ENCODE results near the gene LRP11. TPM values are rescaled to one million over a fixed set of nuclear protein-coding genes. Genes with fewer than 3 reads are reported as not detected.
A peak's percentile ranks its signal among the peaks of the same experiment; 100 is the strongest.
"Not testable (repeated sequence)": the region's sequence is repeated elsewhere in the genome, so short reads cannot be mapped to it uniquely, and the experiment has no call there.

Gene LRP11
- total and polyA plus RNA-seq, 10 of the 15 experiments (the other 5 are each of a cell fraction or from before 2014, with no cell fraction given) = under 0.01 to 0.23 (median 0.03) TPM; not detected in 6

DNA sequence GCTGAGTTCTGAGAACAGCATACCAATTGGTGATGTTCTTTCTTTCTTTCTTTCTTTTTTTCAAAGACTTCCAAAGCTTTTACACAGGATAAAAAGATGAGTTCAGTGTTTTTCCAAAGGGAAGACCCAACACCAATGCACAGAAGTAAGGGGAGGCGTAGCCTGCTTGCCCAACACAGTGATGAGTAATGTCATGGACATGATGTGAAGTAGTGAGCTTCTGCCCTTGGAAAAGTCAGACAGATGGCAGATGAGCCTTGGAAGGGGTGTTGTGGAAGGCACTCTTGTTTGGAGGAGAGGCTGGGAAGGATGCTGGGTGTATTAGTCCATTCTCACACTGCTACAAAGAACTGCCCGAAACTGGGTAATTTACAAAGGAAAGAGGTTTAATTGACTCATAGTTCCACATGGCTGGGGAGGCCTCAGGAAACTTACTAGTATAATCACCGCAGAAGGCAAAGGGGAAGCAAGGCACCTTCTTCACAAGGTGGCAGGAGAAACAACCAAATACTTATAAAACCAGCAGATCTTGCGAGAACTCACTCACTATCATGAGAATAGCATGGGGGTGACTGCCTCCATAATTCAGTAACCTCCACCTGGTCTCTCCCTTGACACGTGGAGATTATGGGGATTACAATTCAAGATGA, 12.6 kb downstream of the LRP11 start:
- intact Hi-C loops (cut with micrococcal nuclease; ENCODE audit: unreplicated experiment) (no loop called here), in situ Hi-C loops (cut with MboI) (no loop called here)
- H3K9ac ChIP-seq (ENCODE audit: control insufficient read depth, insufficient read depth, low read length) = no peak overlapping the region
- H3K4me3 ChIP-seq = no peak overlapping the region
- ChIA-PET CTCF (no interaction called here), SMC1A (ENCODE audit: uncharacterized antibody, unreplicated experiment) (interaction anchor here (0.6 kb wide), 1 partner anchor 552 kb away, joined by 3 read pairs; no protein-coding TSS in a partner anchor), POLR2A (no interaction called here), RAD21 (ENCODE audit: unreplicated experiment) (no interaction called here)
- peak overlapping the region; percentile 30; the same call in 1 of the 2 replicates for H3K4me2 ChIP-seq (ENCODE audit: control insufficient read depth, insufficient read depth)
- no peaks in the 10 kb centered on the region for H3K79me2 ChIP-seq (ENCODE audit: control insufficient read depth, insufficient read depth, low read length)
- H2AFZ ChIP-seq (ENCODE audit: control insufficient read depth, low read depth, low read length) = no peak overlapping the region
- no peaks in the 10 kb centered on the region for H3K36me3 ChIP-seq (ENCODE audit: control insufficient read depth in 2 of 2, insufficient read depth in 2 of 2, low read length in 1 of 2)
- peaks cover 7% of the 10 kb centered on the region for H3K4me1 ChIP-seq (ENCODE audit: control insufficient read depth, insufficient read depth, low read length)
- H3K27ac ChIP-seq (ENCODE audit: control insufficient read depth, insufficient read depth) = no peak overlapping the region
- H3K9me3 ChIP-seq (replicated peaks; ENCODE audit: control insufficient read depth, insufficient read depth, low read length) = no peaks in the 10 kb centered on the region
- no TSS peak for BruUV-seq (replicated peaks)
- no peak for DNase-seq (ENCODE audit: low read depth, low spot score)
- no peak for FAIRE-seq
- H4K20me1 ChIP-seq (ENCODE audit: control insufficient read depth, insufficient read depth) = no peaks in the 10 kb centered on the region
- peak; percentile 21; the same call in 2 of the 3 replicates for ATAC-seq
- no peaks in the 10 kb centered on the region; a peak in 3 of 4 replicates for H3K27me3 ChIP-seq (replicated peaks in 1 of 2; ENCODE audit: control insufficient read depth in 2 of 2, insufficient read depth in 2 of 2, low read length in 1 of 2)
- no peak for TF ChIP-seq EZH2 (IDR thresholded peaks at IDR 0.05; ENCODE audit: borderline replicate concordance, control insufficient read depth, low read depth, low read length)
- 36% methylated on average over 5 of the region's 5 CpGs for WGBS (ENCODE audit: insufficient coverage, insufficient replicate concordance, low lambda C conversion rate, missing lambda C conversion rate)

DNA sequence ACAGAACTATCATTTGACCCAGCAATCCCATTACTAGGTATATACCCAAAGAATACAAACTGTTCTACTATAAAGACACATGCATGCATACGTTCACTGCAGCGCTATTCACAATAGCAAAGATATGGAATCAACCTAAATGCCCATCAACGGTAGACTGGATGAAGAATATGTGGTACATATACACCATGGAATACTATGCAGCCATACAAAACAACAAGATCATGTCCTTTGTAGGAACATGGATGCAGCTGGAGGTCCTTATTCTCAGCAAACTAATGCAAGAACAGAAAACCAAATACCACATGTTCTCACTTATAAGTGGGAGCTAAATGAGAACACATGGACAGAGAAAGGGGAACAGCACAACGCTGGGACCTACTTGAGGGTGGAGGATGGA, 15.8 kb downstream of the LRP11 start:
- SMC1A ChIA-PET (ENCODE audit: uncharacterized antibody, unreplicated experiment); H3K36me3 ChIP-seq (ENCODE audit: control insufficient read depth in 2 of 2, insufficient read depth in 2 of 2, low read length in 1 of 2); H3K4me3 ChIP-seq; H3K27me3 ChIP-seq (replicated peaks in 1 of 2; ENCODE audit: control insufficient read depth in 2 of 2, insufficient read depth in 2 of 2, low read length in 1 of 2); DNase-seq (ENCODE audit: low read depth, low spot score); POLR2A ChIA-PET; H3K27ac ChIP-seq (ENCODE audit: control insufficient read depth, insufficient read depth); FAIRE-seq; RAD21 ChIA-PET (ENCODE audit: unreplicated experiment); H2AFZ ChIP-seq (ENCODE audit: control insufficient read depth, low read depth, low read length); H3K79me2 ChIP-seq (ENCODE audit: control insufficient read depth, insufficient read depth, low read length); H4K20me1 ChIP-seq (ENCODE audit: control insufficient read depth, insufficient read depth); H3K4me2 ChIP-seq (ENCODE audit: control insufficient read depth, insufficient read depth); ATAC-seq; H3K4me1 ChIP-seq (ENCODE audit: control insufficient read depth, insufficient read depth, low read length); intact Hi-C loops (cut with micrococcal nuclease; ENCODE audit: unreplicated experiment); BruUV-seq (replicated peaks); H3K9ac ChIP-seq (ENCODE audit: control insufficient read depth, insufficient read depth, low read length); H3K9me3 ChIP-seq (replicated peaks; ENCODE audit: control insufficient read depth, insufficient read depth, low read length): not testable (repeated sequence)
- in situ Hi-C loops (cut with MboI) = loop anchor here (10.0 kb wide), 1 partner anchor 166 kb away; no protein-coding TSS in a partner anchor
- WGBS (ENCODE audit: insufficient coverage, insufficient replicate concordance, low lambda C conversion rate, missing lambda C conversion rate) = 44% methylated on average over 4 of the region's 4 CpGs
- CTCF ChIA-PET = interaction anchor here (0.6 to 2.8 kb wide), 2 partner anchors 10 to 13 kb away, joined by 3 to 18 read pairs; no protein-coding TSS in a partner anchor
